Activated CD4-positive, alpha-beta T cell treated with anti-CD3 and anti-CD28 coated beads, Interleukin-2, amount 10 ng/mL, durations not matched to agents 7 days and 5 days (primary cell): ENCODE data around the gene SOCS2. TPM values are rescaled to one million over a fixed set of nuclear protein-coding genes. Genes with fewer than 3 reads are reported as not detected.

Experiments
- CTCF ChIA-PET: fragments of 350-600 bp; sonication (Branson Sonifier 250); formaldehyde crosslinking; loops from one replicate; lab custom pipeline; 2021; ENCODE audit warnings: antibody characterized with exemption; lab: Charles Lee
- POLR2A ChIA-PET: fragments of 350-600 bp; sonication (Branson Sonifier 250); formaldehyde crosslinking; loops from one replicate; lab custom pipeline; 2021; ENCODE audit warnings: antibody characterized with exemption; lab: Charles Lee
- DNase-seq: peaks from one replicate; pipeline ENCODE4 v3.0.0-alpha.2; 2020
- H3K27ac Mint-ChIP-seq: one replicate; pipeline ENCODE4 v1.8.0; 2021; ENCODE audit warnings: mild to moderate bottlenecking, moderate library complexity, mixed read lengths
- H3K27me3 Mint-ChIP-seq: one replicate; pipeline ENCODE4 v1.8.0; 2021; ENCODE audit warnings: mixed read lengths
- H3K36me3 Mint-ChIP-seq: one replicate; pipeline ENCODE4 v1.8.0; 2021; ENCODE audit warnings: low read depth, mixed read lengths
- H3K4me1 Mint-ChIP-seq: one replicate; pipeline ENCODE4 v1.8.0; 2021; ENCODE audit warnings: mixed read lengths
- H3K4me3 Mint-ChIP-seq: one replicate; pipeline ENCODE4 v1.8.0; 2021; ENCODE audit warnings: mild to moderate bottlenecking, moderate library complexity, mixed read lengths
- H3K9me3 Mint-ChIP-seq: one replicate; pipeline ENCODE4 v1.8.0; 2021; ENCODE audit warnings: mixed read lengths
- total RNA-seq, 2 experiments: library from RNA; stranded (reverse); gene quantifications; one replicate each; pipeline ENCODE4 v1.2.3, GENCODE V29; 2021

SOCS2 gene, protein sequence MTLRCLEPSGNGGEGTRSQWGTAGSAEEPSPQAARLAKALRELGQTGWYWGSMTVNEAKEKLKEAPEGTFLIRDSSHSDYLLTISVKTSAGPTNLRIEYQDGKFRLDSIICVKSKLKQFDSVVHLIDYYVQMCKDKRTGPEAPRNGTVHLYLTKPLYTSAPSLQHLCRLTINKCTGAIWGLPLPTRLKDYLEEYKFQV
- total RNA-seq = 10 to 100 TPM; 28.0 to 31.6 TPM

DNA sequence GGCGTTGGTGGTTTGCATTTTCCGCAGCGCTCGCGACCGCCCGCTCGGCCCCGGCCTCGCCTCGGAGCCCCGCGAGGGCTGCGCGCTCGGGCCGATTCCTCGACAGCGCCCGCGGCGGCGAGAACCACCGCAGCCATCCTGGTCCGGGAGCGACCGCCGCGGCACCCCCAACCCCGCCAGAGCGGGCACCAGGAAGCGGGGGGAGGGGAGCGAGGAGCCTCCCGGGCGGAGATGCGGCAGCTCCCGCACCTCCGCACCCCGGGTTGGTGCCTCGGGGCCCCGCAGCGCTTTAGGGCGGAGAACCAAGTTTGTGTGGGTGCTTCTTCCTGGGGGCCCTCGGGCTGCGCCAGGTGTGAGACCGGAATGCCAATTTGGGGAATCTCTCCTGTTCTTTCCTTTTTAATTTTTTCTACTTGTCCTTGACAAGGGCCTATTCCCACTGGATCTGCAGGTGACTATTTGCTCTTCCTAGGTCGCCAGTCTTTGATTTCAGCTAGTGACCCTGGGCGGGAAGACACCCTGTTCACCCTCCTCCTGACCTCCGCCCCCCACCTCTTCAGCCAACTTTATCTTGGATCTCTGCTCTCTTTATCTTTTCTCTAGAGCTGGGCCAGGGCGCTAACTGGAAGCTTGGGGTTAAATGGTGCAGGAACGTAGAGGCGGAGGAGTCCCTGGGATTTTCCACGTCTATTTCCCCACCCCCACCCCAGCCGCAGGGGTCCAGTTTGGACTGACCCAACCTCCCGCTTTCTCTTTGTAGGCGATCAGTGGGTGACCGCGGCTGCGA is at the start of gene SOCS2:
Gene SOCS2 (plus strand): TSS at position 751 of the 787 bp plus-strand sequence. CDS start 223 bp downstream, outside the sequence.
- peaks cover 35% of the 10 kb centered on the region for H3K4me1 Mint-ChIP-seq
- POLR2A ChIA-PET = no interaction called here

DNA sequence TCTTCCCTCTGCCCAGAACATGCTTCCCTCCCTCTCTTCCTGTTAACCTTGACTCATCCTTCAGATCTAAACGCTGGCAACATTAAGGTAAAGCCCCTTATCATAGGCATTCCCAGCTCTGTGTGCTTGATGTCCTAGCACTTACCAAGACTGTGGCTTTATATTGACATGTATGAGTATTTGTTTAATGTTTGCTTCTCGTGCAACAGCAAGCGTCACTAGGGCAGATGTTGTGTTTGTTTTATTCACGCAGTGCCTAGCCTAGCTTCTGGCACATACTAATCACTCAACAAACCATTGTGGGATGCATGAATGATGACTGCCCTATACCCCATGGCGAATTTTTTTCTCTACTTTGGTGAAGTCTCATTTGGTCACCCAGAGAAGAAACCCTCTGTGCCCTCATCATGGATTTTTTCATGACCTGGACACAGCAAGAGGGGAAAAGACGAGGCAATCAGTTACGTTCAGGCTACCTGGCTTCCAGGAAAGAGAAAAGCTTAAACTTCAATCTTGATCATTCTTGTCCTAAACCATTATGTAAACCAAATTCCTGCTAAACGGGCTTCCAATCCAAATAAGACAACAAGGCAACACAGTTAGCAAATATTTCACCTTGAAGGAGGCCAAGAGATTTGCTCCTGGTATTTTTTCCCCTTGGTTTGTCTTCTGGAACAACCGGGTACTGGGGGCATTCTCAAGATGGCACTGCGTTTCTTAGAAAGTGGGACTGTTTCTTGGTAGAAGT is 47.9 kb upstream of the SOCS2 start:
- Mint-ChIP-seq H3K27me3 (peaks cover 24% of the 10 kb centered on the region), H3K4me3 (no peak overlapping the region), H3K9me3 (no peaks in the 10 kb centered on the region), H3K36me3 (no peaks in the 10 kb centered on the region), H3K4me1 (peaks cover 5% of the 10 kb centered on the region), H3K27ac (no peak overlapping the region)
- DNase-seq = no peak
- POLR2A ChIA-PET = interaction anchor here (0.6 kb wide), 1 partner anchor 1077 kb away, joined by 4 read pairs; no protein-coding TSS in a partner anchor
- CTCF ChIA-PET = interaction anchor here (0.6 to 1.8 kb wide), 4 partner anchors 9 to 1535 kb away, joined by 3 to 4 read pairs (median 3); no protein-coding TSS in a partner anchor

More for the DNA sequence above, at the start of gene SOCS2:
- peaks cover 16% of the 10 kb centered on the region for H3K27me3 Mint-ChIP-seq
- CTCF ChIA-PET = interaction anchor here (0.6 to 1.8 kb wide), 3 partner anchors 9 to 530 kb away, joined by 4 to 9 read pairs (median 6); no protein-coding TSS in a partner anchor
- peaks cover 43% of the 10 kb centered on the region for H3K36me3 Mint-ChIP-seq
- H3K9me3 Mint-ChIP-seq = no peaks in the 10 kb centered on the region
- H3K4me3 Mint-ChIP-seq = peak within 1 kb of the TSS; percentile 92
- H3K27ac Mint-ChIP-seq = peak within 1 kb of the TSS; percentile 92
- peak; percentile 36 for DNase-seq

DNA sequence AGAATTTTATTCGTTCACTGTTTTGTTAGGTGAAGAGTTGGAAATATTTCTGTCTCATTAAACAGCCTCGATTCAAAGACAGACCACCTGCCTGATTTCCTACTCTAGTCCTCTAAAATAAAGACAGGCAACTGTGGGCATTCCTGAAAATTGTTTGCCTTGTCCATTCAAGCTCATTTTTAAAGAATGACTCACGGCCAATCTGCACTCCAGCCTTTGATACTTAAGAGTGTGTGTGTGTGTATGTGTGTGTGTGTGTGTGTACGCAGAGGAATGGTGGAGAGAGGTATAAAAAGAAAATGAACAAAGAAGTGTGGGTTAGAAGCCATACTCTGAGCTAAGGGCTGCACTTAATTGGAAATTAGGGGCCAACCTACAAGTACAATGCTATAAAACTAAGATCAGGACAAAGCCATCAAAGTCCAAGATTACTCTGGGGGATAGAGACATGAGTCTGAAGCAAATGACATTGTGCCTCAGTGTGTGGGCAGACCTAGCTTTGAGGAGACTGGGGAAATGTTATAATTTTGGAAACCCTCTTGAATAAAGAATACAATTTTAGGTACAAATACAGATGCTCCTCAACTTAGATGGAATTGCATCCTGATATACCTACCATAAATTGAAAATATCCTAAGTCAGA is 45.6 kb upstream of the SOCS2 start:
- H3K4me1 Mint-ChIP-seq = peaks cover 13% of the 10 kb centered on the region
- no peaks in the 10 kb centered on the region for H3K36me3 Mint-ChIP-seq
- H3K9me3 Mint-ChIP-seq = no peaks in the 10 kb centered on the region
- POLR2A ChIA-PET = no interaction called here
- no peak for DNase-seq
- peaks cover 19% of the 10 kb centered on the region for H3K27me3 Mint-ChIP-seq
- CTCF ChIA-PET = interaction anchor here (0.8 to 2.7 kb wide), 6 partner anchors 10 to 575 kb away, joined by 3 to 11 read pairs (median 3); no protein-coding TSS in a partner anchor
- no peak overlapping the region for H3K27ac Mint-ChIP-seq
- no peak overlapping the region for H3K4me3 Mint-ChIP-seq

DNA sequence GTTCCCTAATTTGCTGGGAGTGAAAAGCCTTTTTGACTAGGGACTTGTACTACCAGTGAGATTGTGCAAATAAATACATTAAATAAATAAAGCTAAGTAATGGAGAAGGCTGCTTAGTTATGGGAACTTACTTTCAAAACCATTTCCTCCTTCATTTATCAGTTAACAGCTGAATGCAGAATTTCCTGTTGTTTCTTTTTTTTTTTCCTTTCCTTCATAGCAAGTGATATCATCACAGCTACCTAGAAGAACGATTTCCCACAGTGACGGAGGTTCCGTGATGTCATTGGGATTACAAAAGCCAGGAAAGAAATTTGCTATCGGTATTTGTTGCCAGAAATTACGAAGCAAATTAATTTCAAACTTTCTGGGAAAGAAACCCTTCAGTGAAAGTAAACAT is 42.1 kb upstream of the SOCS2 start:
- H3K27ac Mint-ChIP-seq = no peak overlapping the region

DNA sequence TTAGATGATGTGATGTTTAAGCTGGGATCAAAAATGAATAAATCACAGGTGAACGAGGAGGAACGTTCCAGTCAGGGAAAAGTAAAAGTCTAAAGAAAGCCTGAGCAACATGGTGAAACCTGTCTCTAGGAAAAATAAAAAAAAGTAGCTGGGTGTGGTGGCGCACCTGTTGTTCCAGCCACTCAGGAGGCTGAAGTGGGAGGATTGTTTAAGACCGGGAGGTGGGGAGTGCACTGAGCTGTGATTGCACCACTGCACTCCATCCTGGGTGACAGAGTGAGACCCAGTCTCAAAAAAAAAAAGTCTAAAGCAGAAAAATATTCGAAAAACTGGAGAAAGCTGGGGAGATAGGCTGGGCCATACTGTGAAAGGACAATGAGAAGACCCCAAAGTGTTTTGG is 39.2 kb upstream of the SOCS2 start:
- H3K9me3 Mint-ChIP-seq = no peaks in the 10 kb centered on the region
- H3K27ac Mint-ChIP-seq = no peak overlapping the region
- H3K27me3 Mint-ChIP-seq = peaks cover 2% of the 10 kb centered on the region
- H3K36me3 Mint-ChIP-seq = peaks cover 1% of the 10 kb centered on the region
- no peak for DNase-seq
- ChIA-PET POLR2A (no interaction called here), CTCF (interaction anchor here (1.1 kb wide), 1 partner anchor 11 kb away, joined by 3 read pairs; no protein-coding TSS in a partner anchor)
- H3K4me1 Mint-ChIP-seq = peaks cover 19% of the 10 kb centered on the region
- no peak overlapping the region for H3K4me3 Mint-ChIP-seq

More for the DNA sequence above, 42.1 kb upstream of the SOCS2 start:
- Mint-ChIP-seq H3K36me3 (peaks cover 1% of the 10 kb centered on the region), H3K4me3 (no peak overlapping the region), H3K27me3 (peaks cover 13% of the 10 kb centered on the region), H3K9me3 (no peaks in the 10 kb centered on the region), H3K4me1 (peaks cover 9% of the 10 kb centered on the region)
- no peak for DNase-seq
- ChIA-PET CTCF (interaction anchor here (0.5 to 1.0 kb wide), 2 partner anchors 57 to 1582 kb away, joined by 3 read pairs; no protein-coding TSS in a partner anchor), POLR2A (no interaction called here)

DNA sequence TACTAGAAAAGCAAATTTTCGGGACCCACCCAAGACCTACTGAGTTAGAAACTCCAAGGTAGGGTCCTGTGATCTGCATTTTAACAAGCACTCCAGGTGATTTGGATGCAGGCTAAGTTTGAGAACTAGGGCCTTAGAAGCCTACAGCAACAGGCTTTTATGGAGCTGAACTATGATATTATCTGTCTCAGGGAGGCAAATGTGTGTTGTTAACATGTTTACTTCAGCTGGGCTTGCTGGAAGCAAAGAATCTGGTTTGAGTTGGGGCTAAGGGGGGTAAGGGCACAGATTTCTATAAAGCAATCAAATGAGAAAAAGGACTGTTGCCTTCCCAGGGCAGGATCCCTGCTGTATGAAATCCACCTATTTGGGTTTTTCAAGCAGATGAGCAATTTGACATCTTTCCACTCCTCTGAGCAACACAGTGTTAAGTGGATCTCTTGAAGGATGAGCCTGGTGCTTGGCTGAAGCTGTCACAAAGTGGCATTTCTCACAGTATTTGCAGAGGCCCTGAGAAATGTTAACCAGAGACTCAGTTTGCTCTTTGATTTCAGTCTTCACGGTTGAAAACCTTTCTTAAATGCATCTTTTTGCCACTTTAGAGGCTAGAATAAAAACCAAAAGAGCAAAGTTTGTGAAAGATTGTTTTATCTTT is 36.2 kb upstream of the SOCS2 start:
- Mint-ChIP-seq H3K9me3 (no peaks in the 10 kb centered on the region), H3K36me3 (peaks cover 5% of the 10 kb centered on the region), H3K27me3 (peaks cover 2% of the 10 kb centered on the region), H3K27ac (peak overlapping the region; percentile 10), H3K4me3 (no peak overlapping the region), H3K4me1 (peaks cover 22% of the 10 kb centered on the region)
- DNase-seq = no peak
- CTCF ChIA-PET = interaction anchor here (0.6 to 1.3 kb wide), 4 partner anchors 8 to 566 kb away, joined by 3 to 4 read pairs (median 3); no protein-coding TSS in a partner anchor
- POLR2A ChIA-PET = no interaction called here

DNA sequence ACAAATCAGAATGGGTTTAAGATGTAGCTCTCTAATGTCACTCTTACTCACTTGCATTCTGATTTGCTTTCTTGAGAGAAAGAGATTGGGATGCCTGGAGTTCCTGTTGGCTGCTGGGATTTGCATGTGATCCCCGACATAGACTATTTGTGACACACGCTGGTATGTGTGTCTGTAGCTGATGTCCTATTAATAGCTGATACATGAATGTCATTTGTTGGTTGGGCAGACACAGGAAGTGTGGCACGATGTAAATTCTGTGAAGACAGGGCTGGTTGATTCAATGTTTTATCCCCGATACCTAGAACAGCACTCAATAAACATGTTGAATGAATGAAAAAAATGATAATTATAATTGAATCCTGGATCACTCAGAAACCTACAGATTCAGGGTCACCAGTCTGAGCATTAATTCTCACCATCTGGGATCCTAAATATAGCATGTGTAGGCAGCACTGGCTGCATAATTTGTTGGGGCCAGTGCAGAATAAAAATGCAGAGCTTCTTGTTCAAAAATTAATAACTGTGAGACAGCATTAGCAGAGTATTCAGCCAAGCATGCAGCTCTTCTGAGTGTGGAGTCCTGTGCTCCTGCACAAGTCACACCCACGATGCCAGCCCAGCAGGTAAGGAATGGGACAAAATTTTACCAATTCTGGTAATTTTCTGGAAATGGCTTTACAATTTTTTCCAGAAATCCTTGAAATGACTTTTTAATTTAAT is 35.5 kb upstream of the SOCS2 start:
- DNase-seq = no peak
- Mint-ChIP-seq H3K4me1 (peaks cover 29% of the 10 kb centered on the region), H3K27me3 (peaks cover 2% of the 10 kb centered on the region), H3K36me3 (peaks cover 7% of the 10 kb centered on the region), H3K4me3 (no peak overlapping the region), H3K9me3 (no peaks in the 10 kb centered on the region), H3K27ac (no peak overlapping the region)
- ChIA-PET POLR2A (no interaction called here), CTCF (interaction anchor here (0.6 to 1.3 kb wide), 4 partner anchors 8 to 565 kb away, joined by 3 to 4 read pairs (median 3); no protein-coding TSS in a partner anchor)

DNA sequence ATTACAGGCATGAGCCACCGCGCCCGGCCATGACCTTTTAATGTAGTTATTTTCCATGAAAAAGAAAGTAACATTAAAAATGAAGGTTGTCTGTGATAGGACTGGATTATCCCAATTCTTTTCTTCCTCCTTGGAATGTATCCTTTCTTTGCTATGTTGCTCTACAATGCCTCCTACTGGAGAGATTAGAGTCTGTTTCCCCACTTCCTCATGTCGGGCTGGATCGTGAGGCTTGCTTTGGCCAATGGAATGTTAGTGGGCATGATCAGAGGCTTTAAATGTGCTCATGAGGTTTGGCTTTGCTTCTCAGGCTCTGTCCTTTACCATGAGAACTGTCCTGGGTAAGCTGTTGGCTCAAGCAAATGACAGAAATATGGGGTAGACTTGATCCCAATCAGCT is 34.7 kb upstream of the SOCS2 start:
- CTCF ChIA-PET = interaction anchor here (0.6 kb wide), 1 partner anchor 11 kb away, joined by 3 read pairs; no protein-coding TSS in a partner anchor

DNA sequence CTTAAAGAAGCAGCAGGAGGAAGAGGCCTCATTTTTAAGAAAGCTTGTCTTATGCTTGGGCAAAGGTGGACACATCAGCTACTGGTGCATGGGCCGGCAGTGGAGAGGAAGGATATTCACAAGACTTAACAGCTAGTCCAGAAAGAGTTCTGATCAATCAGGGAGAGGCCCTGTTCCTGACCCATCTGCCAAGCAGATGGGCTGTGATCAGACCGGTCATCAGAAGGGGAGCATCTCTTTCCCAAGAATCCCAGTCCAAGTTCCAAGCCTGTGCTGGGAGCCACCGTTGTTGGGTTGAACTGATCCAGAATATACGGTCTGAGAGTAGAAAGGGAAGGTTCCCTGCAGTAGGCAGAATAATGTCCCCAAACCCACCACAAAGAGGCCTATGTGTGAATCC is 32.7 kb upstream of the SOCS2 start:
- CTCF ChIA-PET = interaction anchor here (1.0 to 1.5 kb wide), 3 partner anchors 186 to 562 kb away, joined by 3 read pairs; no protein-coding TSS in a partner anchor
- peaks cover 2% of the 10 kb centered on the region for H3K27me3 Mint-ChIP-seq
- no peak overlapping the region for H3K4me3 Mint-ChIP-seq
- H3K9me3 Mint-ChIP-seq = no peaks in the 10 kb centered on the region
- H3K4me1 Mint-ChIP-seq = peaks cover 35% of the 10 kb centered on the region
- no peak for DNase-seq
- POLR2A ChIA-PET = no interaction called here
- H3K27ac Mint-ChIP-seq = peak overlapping the region; percentile 0
- peaks cover 19% of the 10 kb centered on the region for H3K36me3 Mint-ChIP-seq

More for the DNA sequence above, 34.7 kb upstream of the SOCS2 start:
- peaks cover 10% of the 10 kb centered on the region for H3K36me3 Mint-ChIP-seq
- H3K27me3 Mint-ChIP-seq = peaks cover 2% of the 10 kb centered on the region
- H3K4me3 Mint-ChIP-seq = no peak overlapping the region
- H3K4me1 Mint-ChIP-seq = peaks cover 32% of the 10 kb centered on the region
- POLR2A ChIA-PET = no interaction called here
- no peaks in the 10 kb centered on the region for H3K9me3 Mint-ChIP-seq
- no peak for DNase-seq
- no peak overlapping the region for H3K27ac Mint-ChIP-seq

DNA sequence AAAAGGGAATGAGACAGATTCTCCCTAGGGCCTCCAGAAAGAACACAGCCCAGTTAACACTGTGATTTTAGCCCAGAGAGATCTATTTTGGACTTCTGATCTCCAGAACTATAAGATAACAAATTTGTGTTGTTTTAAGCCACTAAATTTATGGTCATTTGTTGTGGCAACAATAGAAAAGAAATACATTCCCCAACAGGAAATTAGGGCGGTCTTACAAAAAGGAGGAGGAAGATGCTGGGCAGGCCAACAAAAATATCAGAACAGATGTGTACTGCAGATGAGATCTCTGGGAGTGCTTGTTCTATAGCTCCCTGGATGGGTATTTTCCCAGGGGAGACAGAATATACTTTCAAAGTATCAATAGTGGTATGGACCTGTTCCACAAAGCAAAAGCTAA is 32.0 kb upstream of the SOCS2 start:
- ChIA-PET POLR2A (no interaction called here), CTCF (interaction anchor here (1.5 kb wide), 1 partner anchor 560 kb away, joined by 3 read pairs; no protein-coding TSS in a partner anchor)
- peaks cover 23% of the 10 kb centered on the region for H3K36me3 Mint-ChIP-seq
- H3K27ac Mint-ChIP-seq = no peak overlapping the region
- DNase-seq = no peak
- H3K4me1 Mint-ChIP-seq = peaks cover 39% of the 10 kb centered on the region
- H3K9me3 Mint-ChIP-seq = no peaks in the 10 kb centered on the region
- H3K4me3 Mint-ChIP-seq = no peak overlapping the region
- H3K27me3 Mint-ChIP-seq = peaks cover 2% of the 10 kb centered on the region
